PC-9 (cell line): Measurements from ENCODE around the gene IGSF21. TPM values are rescaled to one million over a fixed set of nuclear protein-coding genes. Genes with fewer than 3 reads are reported as not detected.

Experiments
- BruUV-seq: library from RNA; stranded (reverse); fragments of 400-500 nt; replicated peaks from 2 replicates; lab custom pipeline; 2021; lab: Mats Ljungman, UMichigan
- CTCF ChIA-PET: fragments of 300-600 bp; sonication (Branson Sonifier 250); formaldehyde crosslinking; loops from one replicate; lab custom pipeline; 2022; ENCODE audit warnings: antibody characterized with exemption; lab: Charles Lee
- POLR2A ChIA-PET: fragments of 300-600 bp; sonication (Branson Sonifier 250); formaldehyde crosslinking; loops from one replicate; lab custom pipeline; 2022; ENCODE audit warnings: antibody characterized with exemption; ENCODE audit not compliant: unreplicated experiment; lab: Charles Lee
- DNase-seq, 2 experiments: peaks; one replicate each; pipeline versions ENCODE4 v3.0.0 to v3.0.0-alpha.2; 2015 to 2022; ENCODE audit warnings: mixed read lengths in 1 of 2
- H2AFZ ChIP-seq: fragments of 200-600 bp; sonication (generic); 2 replicates; pipeline ENCODE4 v1.8.1; 2017; ENCODE audit warnings: antibody characterized with exemption
- H3F3A ChIP-seq: fragments of 200-600 bp; sonication (generic); 2 replicates; pipeline ENCODE4 v1.8.1; 2017; ENCODE audit warnings: antibody characterized with exemption, mild to moderate bottlenecking, low read depth; ENCODE audit not compliant: insufficient read depth
- H3K27ac ChIP-seq: fragments of 200-600 bp; sonication (generic); 2 replicates; pipeline ENCODE4 v1.6.1; 2016; ENCODE audit warnings: mixed run types
- H3K27me3 ChIP-seq: fragments of 200-600 bp; sonication (generic); 2 replicates; pipeline ENCODE4 v1.6.1; 2016; ENCODE audit warnings: low read depth, mixed run types; ENCODE audit not compliant: insufficient read depth
- H3K36me3 ChIP-seq: fragments of 200-600 bp; sonication (generic); 2 replicates; pipeline ENCODE4 v1.6.1; 2016; ENCODE audit warnings: low read depth, mixed run types
- H3K4me1 ChIP-seq: fragments of 200-600 bp; sonication (generic); replicated peaks from 2 replicates; pipeline ENCODE4 v1.6.1; 2016; ENCODE audit warnings: mixed run types; ENCODE audit not compliant: insufficient read depth
- H3K4me2 ChIP-seq: fragments of 200-600 bp; sonication (generic); 2 replicates; pipeline ENCODE4 v1.6.1; 2017; ENCODE audit warnings: mixed run types
- H3K4me3 ChIP-seq: fragments of 200-600 bp; sonication (generic); 2 replicates; pipeline ENCODE4 v1.6.1; 2016; ENCODE audit warnings: mixed run types
- H3K79me2 ChIP-seq: fragments of 200-600 bp; sonication (generic); 2 replicates; pipeline ENCODE4 v1.6.1; 2017; ENCODE audit warnings: low read depth, mixed run types
- H3K9me2 ChIP-seq: fragments of 200-600 bp; sonication (generic); 2 replicates; pipeline ENCODE4 v1.8.1; 2017; ENCODE audit warnings: mild to moderate bottlenecking; ENCODE audit not compliant: insufficient read depth
- H3K9me3 ChIP-seq: fragments of 200-600 bp; sonication (generic); 2 replicates; pipeline ENCODE4 v1.8.1; 2016; ENCODE audit warnings: low read depth; ENCODE audit not compliant: insufficient read depth
- H4K20me1 ChIP-seq: fragments of 200-600 bp; sonication (generic); 2 replicates; pipeline ENCODE4 v1.8.1; 2017; ENCODE audit not compliant: insufficient read depth
- CTCF ChIP-seq: fragments of 200-600 bp; sonication (generic); conservative IDR thresholded peaks from 2 replicates; pipeline ENCODE4 v1.6.1; 2017; ENCODE audit warnings: mixed run types, antibody characterized with exemption, mild to moderate bottlenecking, moderate library complexity
- EZH2 ChIP-seq: fragments of 200-600 bp; sonication (generic); IDR thresholded peaks from 2 replicates; pipeline ENCODE4 v1.8.0; 2017; ENCODE audit warnings: antibody characterized with exemption, low read depth
- intact Hi-C: fragments of 100-400 bp; cut with micrococcal nuclease; formaldehyde crosslinking; loops from one replicate; pipeline ENCODE4 v1.10.0; 2022; ENCODE audit not compliant: unreplicated experiment
- total RNA-seq: library from RNA; stranded (reverse); gene quantifications from 2 replicates; pipeline ENCODE4 v1.2.3, GENCODE V29; 2021

The IGSF21 gene
- total RNA-seq, 1 experiment from 2014 or later, result not detected

- Histone ChIP-seq H3K4me2 (no peak overlapping the region), H4K20me1 (no peaks in the 10 kb centered on the region), H3K27ac (no peak overlapping the region), H3K9me3 (no peaks in the 10 kb centered on the region), H3K4me1 (no peaks in the 10 kb centered on the region), H3F3A (no peaks in the 10 kb centered on the region), H3K27me3 (peaks cover 34% of the 10 kb centered on the region), H2AFZ (no peak overlapping the region), H3K79me2 (no peaks in the 10 kb centered on the region), H3K36me3 (no peaks in the 10 kb centered on the region), H3K9me2 (no peaks in the 10 kb centered on the region), H3K4me3 (no peak overlapping the region)
- POLR2A ChIA-PET, result no interaction called here
- TF ChIP-seq CTCF, result no peak
- no peak for TF ChIP-seq EZH2
- DNase-seq, result no peak
- intact Hi-C loops, result no loop called here
- BruUV-seq, result no TSS peak
- CTCF ChIA-PET, result no interaction called here
Observed at GRCh38 chr1:18121072-18121820, 13.6 kb downstream of the IGSF21 start.

- DNase-seq, result no peak
- intact Hi-C loops, result no loop called here
- no peak overlapping the region for H2AFZ ChIP-seq
- no TSS peak for BruUV-seq
- H3K9me3 ChIP-seq, result no peaks in the 10 kb centered on the region
- H3K79me2 ChIP-seq, result no peaks in the 10 kb centered on the region
- H3K9me2 ChIP-seq, result no peaks in the 10 kb centered on the region
- TF ChIP-seq CTCF (no peak), EZH2 (no peak)
- peaks cover 37% of the 10 kb centered on the region for H3K27me3 ChIP-seq
- H3K4me3 ChIP-seq, result no peak overlapping the region
- H3K4me1 ChIP-seq, result no peaks in the 10 kb centered on the region
- no peaks in the 10 kb centered on the region for H3F3A ChIP-seq
- no peaks in the 10 kb centered on the region for H4K20me1 ChIP-seq
- ChIA-PET CTCF (no interaction called here), POLR2A (no interaction called here)
- H3K4me2 ChIP-seq, result no peak overlapping the region
- H3K27ac ChIP-seq, result no peak overlapping the region
- no peaks in the 10 kb centered on the region for H3K36me3 ChIP-seq
Observed at GRCh38 chr1:18123467-18123992, 15.9 kb downstream of the IGSF21 start.

DNA sequence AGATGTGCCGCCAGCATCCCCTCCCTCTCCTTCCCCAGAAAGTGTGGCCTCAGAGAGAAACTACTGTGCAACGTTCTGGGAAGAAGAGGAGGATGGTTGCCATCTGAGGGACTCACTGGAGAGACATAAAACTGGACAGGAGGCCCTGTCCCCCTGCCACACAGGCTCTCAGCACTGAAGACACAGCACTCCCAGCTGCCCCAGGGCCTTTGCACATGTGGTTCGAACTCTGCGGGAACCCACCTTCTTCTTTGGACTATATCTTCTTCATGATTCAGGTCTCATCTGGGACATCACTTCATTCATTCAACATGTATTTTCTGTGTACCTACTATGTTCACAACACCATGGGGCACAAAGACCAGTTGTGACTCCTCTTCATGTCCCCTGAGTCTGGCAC, 17.4 kb downstream of the IGSF21 start:
- Histone ChIP-seq H3K79me2 (no peaks in the 10 kb centered on the region), H3F3A (no peaks in the 10 kb centered on the region), H3K9me2 (no peaks in the 10 kb centered on the region), H3K9me3 (no peaks in the 10 kb centered on the region), H3K27ac (no peak overlapping the region), H3K4me2 (no peak overlapping the region), H3K27me3 (peaks cover 46% of the 10 kb centered on the region), H3K36me3 (no peaks in the 10 kb centered on the region), H4K20me1 (no peaks in the 10 kb centered on the region), H2AFZ (no peak overlapping the region), H3K4me1 (no peaks in the 10 kb centered on the region), H3K4me3 (no peak overlapping the region)
- intact Hi-C loops, result no loop called here
- ChIA-PET POLR2A (no interaction called here), CTCF (no interaction called here)
- no peak for DNase-seq
- no peak for TF ChIP-seq CTCF
- TF ChIP-seq EZH2, result no peak
- no TSS peak for BruUV-seq
